UCSD-AML1 (cell line): ENCODE results near the gene RARA.

Experiments used
- DNase-seq: peaks from one replicate; lab custom pipeline; 2025; ENCODE audit not compliant: unreplicated experiment; lab: John Stamatoyannopoulos, UW

Gene RARA

GRCh38 chr17:40344421-40345160 is 35.6 kb downstream of the RARA start:
- no peak for DNase-seq

DNA sequence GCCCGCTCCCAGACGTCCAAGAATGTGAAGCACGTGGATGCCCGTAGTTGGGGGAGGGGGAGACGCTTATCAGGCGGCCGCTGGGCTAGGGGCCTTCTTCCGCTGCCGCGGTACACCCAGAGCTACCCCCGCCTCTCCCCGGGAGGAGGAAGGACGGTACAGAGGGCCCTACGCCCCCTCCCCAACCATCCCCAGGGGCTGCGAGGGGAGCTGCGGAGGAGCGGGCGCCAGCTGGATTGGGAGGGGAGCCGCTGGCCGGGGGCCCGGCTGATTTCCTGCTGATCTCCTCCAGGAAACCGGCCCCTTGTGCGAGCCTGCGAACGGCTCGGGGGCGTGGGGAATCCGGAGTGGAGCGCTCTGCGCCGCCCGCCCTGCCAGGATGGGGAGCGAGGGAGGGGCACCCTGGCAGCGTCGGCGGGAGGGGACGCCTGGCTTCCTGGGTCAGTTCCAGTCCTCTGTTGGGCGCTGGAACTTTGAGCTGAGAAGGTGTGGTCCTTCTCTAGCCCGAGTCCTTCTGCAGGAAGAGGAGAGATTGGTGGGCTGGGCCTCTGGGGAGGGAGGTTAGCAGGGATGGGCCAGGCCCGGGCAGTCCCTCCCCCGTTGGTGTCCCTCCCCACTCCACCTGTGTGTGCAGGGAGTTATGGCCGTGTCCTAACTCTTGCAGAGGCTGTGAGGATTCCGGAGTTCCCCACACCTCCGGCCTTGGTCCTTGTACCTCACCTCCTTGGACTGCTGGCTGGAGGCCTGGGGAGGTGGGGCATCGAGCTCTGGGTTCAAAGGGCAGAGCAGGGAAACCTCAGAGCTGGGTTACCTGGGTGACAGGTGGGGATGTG is 36.4 kb downstream of the RARA start:
- DNase-seq = peak; percentile 87

GRCh38 chr17:40345994-40346764 is 37.2 kb downstream of the RARA start:
- DNase-seq = no peak

GRCh38 chr17:40346765-40347158 is 37.8 kb downstream of the RARA start:
- DNase-seq = no peak

GRCh38 chr17:40347319-40348135 is 38.5 kb downstream of the RARA start:
- DNase-seq = peak; percentile 68

DNA sequence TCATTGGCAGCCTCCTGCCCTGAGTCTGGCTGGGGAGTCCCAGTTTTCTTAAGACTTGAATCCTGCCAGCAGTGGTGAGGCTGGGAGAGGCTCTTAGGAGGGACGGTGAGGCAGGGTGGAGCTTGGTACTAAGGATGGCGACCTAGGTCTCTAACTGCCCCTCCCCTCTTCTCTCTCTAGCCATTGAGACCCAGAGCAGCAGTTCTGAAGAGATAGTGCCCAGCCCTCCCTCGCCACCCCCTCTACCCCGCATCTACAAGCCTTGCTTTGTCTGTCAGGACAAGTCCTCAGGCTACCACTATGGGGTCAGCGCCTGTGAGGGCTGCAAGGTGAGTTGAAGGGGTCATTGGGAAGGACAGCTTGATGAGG is 39.1 kb downstream of the RARA start:
- no peak for DNase-seq

- DNase-seq = no peak
Observed at GRCh38 chr17:40348562-40349476, 39.8 kb downstream of the RARA start.

DNA sequence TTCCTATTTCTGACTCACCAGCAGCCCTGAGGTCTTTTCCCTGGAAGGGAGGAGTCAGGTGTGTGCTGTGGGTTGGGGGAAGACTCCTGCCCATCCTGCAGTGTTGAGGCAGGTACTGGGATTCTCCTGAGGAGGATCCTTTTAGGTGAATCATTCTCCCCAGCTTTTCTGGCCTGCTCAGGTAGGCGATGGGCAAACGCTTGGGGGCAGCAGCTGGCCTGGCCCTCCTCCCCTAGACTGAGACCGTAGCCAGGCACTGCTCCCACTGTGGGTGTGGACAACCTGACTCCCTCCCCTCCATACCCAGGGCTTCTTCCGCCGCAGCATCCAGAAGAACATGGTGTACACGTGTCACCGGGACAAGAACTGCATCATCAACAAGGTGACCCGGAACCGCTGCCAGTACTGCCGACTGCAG is 40.5 kb downstream of the RARA start:
- DNase-seq = no peak

DNA sequence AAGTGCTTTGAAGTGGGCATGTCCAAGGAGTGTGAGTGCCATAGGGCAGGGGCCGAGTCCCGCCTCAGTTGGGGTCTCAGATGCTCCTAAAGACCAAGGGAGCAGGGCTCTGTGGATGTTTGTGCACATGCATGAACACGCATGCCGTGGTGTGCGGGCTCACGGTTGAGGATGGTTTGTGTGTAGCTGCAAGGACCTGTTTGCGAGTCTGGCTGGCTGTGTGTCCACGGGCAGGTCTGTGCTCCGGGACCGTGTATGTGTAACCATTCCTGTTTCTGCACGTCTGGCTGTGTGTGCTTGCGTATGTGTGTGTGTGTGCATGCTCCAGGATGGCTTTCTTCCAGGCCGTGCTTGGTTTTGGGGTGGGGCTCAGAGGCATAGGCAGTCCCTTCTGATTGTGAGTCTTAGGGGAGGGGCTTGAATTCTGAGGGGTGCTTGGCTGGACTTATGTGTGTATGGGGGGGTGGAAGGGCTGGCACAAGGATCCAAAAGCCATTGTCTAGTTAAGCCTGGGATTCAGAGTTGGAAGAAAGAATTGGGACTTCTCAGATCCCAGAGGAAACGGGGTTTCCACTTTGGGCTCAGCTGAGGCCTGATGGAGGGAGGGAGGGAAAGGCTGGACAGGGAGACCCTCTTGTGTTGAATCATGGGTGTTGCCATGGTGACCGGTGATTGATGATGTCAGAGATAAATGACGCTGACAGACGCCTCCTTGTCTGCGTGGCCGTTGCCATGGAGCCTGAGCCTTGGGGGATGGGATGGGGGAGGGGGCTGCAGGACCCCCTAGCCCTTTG is 41.1 kb downstream of the RARA start:
- no peak for DNase-seq

- DNase-seq = no peak
Observed at GRCh38 chr17:40350689-40351358, 41.8 kb downstream of the RARA start.

GRCh38 chr17:40351359-40352236 is 42.6 kb downstream of the RARA start:
- no peak for DNase-seq

DNA sequence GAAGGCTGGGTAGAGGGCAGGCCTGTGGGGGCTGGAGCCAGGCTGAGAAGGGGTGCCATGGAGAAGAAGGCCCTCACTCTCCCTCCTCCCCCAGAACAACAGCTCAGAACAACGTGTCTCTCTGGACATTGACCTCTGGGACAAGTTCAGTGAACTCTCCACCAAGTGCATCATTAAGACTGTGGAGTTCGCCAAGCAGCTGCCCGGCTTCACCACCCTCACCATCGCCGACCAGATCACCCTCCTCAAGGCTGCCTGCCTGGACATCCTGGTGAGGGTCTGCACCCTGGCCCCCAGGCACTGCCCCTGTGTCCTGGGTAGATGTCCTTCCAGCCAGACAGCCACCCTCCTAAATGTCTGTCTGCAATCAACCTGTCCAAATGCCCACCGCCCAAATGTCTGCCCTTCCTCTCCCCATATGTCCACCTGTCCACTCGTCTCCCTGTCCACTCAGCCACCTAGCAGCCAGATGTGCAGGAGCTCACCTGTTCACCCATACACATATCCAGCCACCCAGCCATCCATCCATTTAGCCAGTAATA is 43.3 kb downstream of the RARA start:
- no peak for DNase-seq

GRCh38 chr17:40352779-40353394 is 43.9 kb downstream of the RARA start:
- peak; percentile 62 for DNase-seq

DNA sequence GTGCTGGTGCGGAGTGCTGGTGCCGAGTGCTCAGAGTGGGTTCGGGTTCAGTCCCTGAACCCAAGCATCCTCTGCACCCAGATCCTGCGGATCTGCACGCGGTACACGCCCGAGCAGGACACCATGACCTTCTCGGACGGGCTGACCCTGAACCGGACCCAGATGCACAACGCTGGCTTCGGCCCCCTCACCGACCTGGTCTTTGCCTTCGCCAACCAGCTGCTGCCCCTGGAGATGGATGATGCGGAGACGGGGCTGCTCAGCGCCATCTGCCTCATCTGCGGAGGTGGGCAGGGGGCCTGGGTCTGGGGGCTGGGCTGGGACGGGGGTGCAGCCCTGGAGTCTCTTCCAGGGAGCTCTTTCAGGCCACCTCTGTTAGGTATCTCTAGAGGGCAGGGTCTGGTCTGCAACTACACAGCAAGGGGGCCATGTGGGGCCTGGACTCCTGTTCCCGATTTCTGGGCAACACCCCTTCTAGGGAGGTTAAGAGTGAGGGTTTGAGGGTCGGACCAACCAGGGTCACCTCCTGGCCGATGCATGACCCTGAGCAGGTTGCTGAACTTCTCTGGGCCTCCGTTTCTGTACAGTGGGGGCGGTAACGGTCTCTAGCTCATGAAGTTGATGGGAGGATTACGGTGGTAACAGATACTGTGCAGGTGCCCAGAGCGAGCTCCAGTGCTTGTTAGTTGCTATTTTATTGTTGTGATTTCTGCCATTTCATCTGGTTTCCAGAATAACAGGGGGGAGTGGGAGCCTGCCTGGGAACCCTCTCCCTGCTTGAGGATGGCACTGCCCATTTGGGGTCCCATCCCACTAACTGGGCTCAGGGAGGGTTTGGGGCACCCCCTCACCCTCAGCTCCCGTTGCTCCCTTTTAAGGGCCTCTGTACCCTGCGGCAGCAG is 45.5 kb downstream of the RARA start:
- DNase-seq = no peak

- DNase-seq = peak; percentile 71
Observed at GRCh38 chr17:40355123-40355803, 46.3 kb downstream of the RARA start.
